OCI-LY3 (cell line): ENCODE measurements around the gene STXBP4.

Source experiments
- EZH2phosphoT487 ChIP-seq: fragments of 200-600 bp; shearing (Covaris generic); IDR thresholded peaks from 2 replicates; pipeline ENCODE4 v1.6.1; 2018; ENCODE audit warnings: antibody characterized with exemption, mixed run types, low read depth
- TF ChIP-seq, protein P1 (sequence below): fragments of 200-600, 300-600 bp; sonication (generic); IDR thresholded peaks from 2 replicates; pipeline ENCODE4 v1.5.1; 2014; ENCODE audit warnings: antibody characterized with exemption, low read length, low read depth

DNA sequence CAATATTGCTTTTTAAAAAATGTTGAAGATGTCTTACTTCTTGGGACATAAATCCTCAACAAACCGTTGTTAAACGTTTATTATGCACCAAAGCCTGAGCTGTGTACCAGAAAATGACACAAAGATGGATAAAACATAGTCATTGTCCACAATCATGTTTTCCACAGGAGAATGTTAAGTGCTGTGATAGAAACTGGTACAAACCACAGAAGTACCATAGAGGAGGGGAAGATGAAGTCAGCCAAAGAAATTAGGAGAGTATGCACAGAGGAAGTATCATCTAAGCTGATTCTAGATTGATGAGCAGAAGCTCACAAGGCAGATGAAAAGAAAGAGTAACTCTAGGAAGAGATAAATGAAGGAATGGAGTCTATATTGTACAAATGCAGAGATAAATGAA lies 153.5 kb downstream of the STXBP4 start:
- TF ChIP-seq, protein P1, sequence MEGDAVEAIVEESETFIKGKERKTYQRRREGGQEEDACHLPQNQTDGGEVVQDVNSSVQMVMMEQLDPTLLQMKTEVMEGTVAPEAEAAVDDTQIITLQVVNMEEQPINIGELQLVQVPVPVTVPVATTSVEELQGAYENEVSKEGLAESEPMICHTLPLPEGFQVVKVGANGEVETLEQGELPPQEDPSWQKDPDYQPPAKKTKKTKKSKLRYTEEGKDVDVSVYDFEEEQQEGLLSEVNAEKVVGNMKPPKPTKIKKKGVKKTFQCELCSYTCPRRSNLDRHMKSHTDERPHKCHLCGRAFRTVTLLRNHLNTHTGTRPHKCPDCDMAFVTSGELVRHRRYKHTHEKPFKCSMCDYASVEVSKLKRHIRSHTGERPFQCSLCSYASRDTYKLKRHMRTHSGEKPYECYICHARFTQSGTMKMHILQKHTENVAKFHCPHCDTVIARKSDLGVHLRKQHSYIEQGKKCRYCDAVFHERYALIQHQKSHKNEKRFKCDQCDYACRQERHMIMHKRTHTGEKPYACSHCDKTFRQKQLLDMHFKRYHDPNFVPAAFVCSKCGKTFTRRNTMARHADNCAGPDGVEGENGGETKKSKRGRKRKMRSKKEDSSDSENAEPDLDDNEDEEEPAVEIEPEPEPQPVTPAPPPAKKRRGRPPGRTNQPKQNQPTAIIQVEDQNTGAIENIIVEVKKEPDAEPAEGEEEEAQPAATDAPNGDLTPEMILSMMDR = no peak
- TF ChIP-seq EZH2phosphoT487 = no peak
